HepG2 (cell line): Measurements from ENCODE around the gene KRTAP2-3.

Experiments used
- FOXA1 ChIP-seq, 2 experiments: fragments of 450-650 bp in 1 of 2; sonication (generic) in 1 of 2; formaldehyde crosslinking in 1 of 2; IDR thresholded peaks; 2 replicates each; pipeline versions ENCODE4 v1.4.0 to v1.6.1; 2016 to 2020; ENCODE audit warnings: missing genetic modification reagents in 1 of 2
- HDAC2 ChIP-seq: sonication (generic); formaldehyde crosslinking; IDR thresholded peaks from 2 replicates; pipeline ENCODE4 v1.4.0; 2020; ENCODE audit warnings: missing genetic modification reagents
- NFIC ChIP-seq: IDR thresholded peaks from 2 replicates; pipeline ENCODE4 v1.6.1; 2012; ENCODE audit warnings: mild to moderate bottlenecking, low read length, inconsistent platforms
- NFRKB ChIP-seq: fragments of 450-650 bp; IDR thresholded peaks from 2 replicates; pipeline ENCODE4 v1.6.1; 2017
- POLR2A ChIP-seq, 2 experiments: IDR thresholded peaks; 2 replicates each; pipeline ENCODE4 v1.6.1; 2011; ENCODE audit warnings: low read depth in 2 of 2, low read length in 2 of 2, mild to moderate bottlenecking in 1 of 2, moderate library complexity in 1 of 2; ENCODE audit not compliant: insufficient read depth in 1 of 2
- RAD51 ChIP-seq: fragments of 450-650 bp; IDR thresholded peaks from 2 replicates; pipeline ENCODE4 v1.6.1; 2016; ENCODE audit warnings: borderline replicate concordance
- TMF1 ChIP-seq: sonication (generic); formaldehyde crosslinking; IDR thresholded peaks from 2 replicates; pipeline ENCODE4 v1.8.1; 2022; ENCODE audit warnings: low read depth, missing genetic modification reagents
- ZBTB26 ChIP-seq: IDR thresholded peaks from 2 replicates; pipeline ENCODE4 v1.6.1; 2016; ENCODE audit warnings: missing compliant biosample characterization, missing genetic modification reagents, borderline replicate concordance
- ZNF274 ChIP-seq: sonication (generic); formaldehyde crosslinking; IDR thresholded peaks from 2 replicates; pipeline ENCODE4 v1.5.1; 2020; ENCODE audit warnings: mild to moderate bottlenecking, missing genetic modification reagents
- ZNF468 ChIP-seq: sonication (generic); formaldehyde crosslinking; IDR thresholded peaks from 2 replicates; pipeline ENCODE4 v1.8.0; 2022; ENCODE audit warnings: mild to moderate bottlenecking, moderate library complexity, missing genetic modification reagents
- TF ChIP-seq, protein P1 (sequence below): sonication (generic); formaldehyde crosslinking; IDR thresholded peaks from 2 replicates; pipeline ENCODE4 v1.4.0; 2020; ENCODE audit warnings: missing genetic modification reagents

GRCh38 chr17:41052566-41052965, 7.3 kb downstream of the KRTAP2-3 start:
- TF ChIP-seq NFRKB, result no peak
- no peak for TF ChIP-seq POLR2A (IDR thresholded peaks at IDR 0.05; ENCODE audit: insufficient read depth in 1 of 2, low read depth in 2 of 2, low read length in 2 of 2)
- TF ChIP-seq RAD51, result no peak
- TF ChIP-seq, protein P1, sequence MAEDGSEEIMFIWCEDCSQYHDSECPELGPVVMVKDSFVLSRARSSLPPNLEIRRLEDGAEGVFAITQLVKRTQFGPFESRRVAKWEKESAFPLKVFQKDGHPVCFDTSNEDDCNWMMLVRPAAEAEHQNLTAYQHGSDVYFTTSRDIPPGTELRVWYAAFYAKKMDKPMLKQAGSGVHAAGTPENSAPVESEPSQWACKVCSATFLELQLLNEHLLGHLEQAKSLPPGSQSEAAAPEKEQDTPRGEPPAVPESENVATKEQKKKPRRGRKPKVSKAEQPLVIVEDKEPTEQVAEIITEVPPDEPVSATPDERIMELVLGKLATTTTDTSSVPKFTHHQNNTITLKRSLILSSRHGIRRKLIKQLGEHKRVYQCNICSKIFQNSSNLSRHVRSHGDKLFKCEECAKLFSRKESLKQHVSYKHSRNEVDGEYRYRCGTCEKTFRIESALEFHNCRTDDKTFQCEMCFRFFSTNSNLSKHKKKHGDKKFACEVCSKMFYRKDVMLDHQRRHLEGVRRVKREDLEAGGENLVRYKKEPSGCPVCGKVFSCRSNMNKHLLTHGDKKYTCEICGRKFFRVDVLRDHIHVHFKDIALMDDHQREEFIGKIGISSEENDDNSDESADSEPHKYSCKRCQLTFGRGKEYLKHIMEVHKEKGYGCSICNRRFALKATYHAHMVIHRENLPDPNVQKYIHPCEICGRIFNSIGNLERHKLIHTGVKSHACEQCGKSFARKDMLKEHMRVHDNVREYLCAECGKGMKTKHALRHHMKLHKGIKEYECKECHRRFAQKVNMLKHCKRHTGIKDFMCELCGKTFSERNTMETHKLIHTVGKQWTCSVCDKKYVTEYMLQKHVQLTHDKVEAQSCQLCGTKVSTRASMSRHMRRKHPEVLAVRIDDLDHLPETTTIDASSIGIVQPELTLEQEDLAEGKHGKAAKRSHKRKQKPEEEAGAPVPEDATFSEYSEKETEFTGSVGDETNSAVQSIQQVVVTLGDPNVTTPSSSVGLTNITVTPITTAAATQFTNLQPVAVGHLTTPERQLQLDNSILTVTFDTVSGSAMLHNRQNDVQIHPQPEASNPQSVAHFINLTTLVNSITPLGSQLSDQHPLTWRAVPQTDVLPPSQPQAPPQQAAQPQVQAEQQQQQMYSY (CRISPR knock-in tag), result no peak
- TF ChIP-seq HDAC2 (CRISPR knock-in tag), result no peak
- no peak for TF ChIP-seq NFIC
- TF ChIP-seq FOXA1 (IDR thresholded peaks at IDR 0.05), result no peak
- TF ChIP-seq FOXA1 (CRISPR knock-in tag; IDR thresholded peaks at IDR 0.05), result no peak
- TF ChIP-seq ZNF274 (CRISPR knock-in tag), result no peak
- TF ChIP-seq TMF1 (CRISPR knock-in tag), result no peak
- TF ChIP-seq ZBTB26, result no peak
- no peak for TF ChIP-seq ZNF468 (CRISPR knock-in tag)
